NCI-H187 (cell line): Measurements from ENCODE around the gene TMEM271.

Experiments
- DNase-seq, 2 experiments: peaks; one replicate each; lab custom pipeline; 2025; lab: John Stamatoyannopoulos, UW

The TMEM271 gene, protein sequence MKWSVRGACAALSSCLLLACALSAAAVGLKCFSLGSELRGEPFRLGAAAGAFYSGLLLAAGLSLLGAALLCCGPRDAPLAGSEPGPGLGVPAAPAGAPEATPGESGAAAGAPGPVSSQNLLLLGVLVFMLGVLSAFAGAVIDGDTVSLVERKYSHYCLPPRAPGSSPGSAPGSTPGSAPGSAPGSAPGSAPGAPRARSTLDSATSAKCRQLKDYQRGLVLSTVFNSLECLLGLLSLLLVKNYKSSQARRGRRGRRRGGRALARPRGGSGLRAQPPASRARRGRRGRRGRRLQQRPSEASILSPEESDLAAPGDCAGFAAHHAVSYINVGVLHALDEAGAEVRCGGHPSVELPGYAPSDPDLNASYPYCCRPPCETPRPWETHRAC

DNA sequence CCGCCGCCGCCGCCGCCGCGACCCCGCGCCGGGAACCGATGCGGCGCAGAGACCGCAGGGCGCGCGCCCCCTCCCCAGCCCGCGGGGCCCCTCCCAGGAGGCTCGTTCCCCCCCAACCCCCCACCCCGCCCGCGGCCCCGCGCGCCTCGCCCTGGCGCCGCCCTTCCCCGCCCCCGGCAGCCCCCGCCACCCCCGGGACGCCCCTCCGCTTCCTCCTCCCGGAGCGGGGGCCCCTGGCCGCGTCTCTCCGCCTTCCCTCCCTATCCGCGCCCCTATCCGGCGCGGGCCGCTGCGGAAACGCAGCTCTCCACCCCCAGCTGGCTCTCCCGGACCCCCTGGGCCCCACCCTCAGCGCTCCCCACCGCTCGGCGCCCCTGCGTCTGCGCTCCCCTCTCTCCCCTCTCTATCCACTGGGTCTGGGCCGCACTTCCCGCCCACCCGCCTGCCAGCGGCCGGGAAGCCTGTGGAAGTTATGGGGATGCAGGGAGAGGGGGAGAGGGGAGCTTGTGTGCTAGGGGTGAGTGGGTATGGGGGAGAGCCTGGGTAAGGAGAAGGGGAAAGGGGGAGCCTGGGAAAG is at the start of gene TMEM271:
Gene TMEM271 (minus strand): TSS at position 51 of the 577 bp plus-strand sequence. CDS start 233 bp downstream, outside the sequence.
- DNase-seq, result no peak

DNA sequence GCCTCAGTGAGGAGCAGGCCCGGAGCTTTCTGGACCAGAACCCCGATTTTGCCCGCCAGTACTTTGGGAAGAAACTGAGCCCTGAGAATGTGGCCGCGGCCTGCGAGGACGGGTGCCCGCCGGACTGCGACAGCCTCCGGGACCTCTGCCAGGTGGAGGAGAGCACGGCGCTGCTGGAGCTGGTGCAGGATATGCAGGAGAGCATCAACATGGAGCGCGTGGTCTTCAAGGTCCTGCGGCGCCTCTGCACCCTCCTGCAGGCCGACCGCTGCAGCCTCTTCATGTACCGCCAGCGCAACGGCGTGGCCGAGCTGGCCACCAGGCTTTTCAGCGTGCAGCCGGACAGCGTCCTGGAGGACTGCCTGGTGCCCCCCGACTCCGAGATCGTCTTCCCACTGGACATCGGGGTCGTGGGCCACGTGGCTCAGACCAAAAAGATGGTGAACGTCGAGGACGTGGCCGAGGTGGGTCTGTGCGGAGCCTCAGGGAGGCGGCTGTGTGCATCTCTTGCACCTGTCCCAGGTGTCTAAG is 49.6 kb upstream of the TMEM271 start:
- DNase-seq, result no peak

DNA sequence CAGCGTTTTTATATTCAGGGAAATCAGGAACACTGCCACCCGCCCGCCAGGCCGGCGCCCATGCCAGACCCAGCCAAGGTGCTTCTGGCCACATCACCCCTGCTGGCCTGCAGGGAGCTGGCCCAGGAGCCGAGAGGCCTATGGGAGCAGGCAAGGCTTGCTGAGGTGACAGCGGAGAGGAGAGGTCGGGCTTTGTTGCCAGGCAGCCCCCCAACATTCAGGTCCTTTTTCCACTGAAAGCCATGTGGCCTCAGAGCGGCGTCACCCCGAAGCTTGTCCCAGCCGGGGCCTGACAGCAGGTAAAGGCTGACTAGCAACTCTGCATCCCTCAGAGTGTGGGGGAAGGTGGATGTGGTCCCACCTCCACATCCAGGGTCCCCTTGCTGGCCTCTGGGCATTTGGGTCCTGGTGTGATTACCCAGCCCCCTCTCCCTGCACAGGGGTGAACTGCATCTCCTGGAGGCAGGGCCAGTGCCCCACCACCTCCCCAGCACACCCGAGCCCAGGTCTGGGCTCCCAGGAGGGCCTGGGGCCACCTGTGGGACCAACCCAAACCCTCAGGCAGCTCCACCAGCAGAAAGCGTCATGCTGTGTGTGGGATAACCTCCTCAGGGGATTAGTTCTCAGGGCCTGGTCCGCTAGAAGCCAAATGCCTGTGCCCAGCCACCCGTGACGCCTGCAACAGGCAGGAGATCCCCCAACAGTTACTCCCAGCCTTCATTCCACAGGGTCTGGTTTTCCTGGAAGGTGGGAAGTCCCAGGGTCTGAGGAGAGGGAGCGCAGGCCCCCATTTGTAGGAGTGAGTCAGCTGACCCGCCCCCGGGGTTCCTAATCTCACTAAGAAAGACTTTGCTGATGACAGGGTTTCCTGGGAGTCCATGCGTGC is 48.9 kb upstream of the TMEM271 start, which contains the start of gene PDE6B:
Gene PDE6B (plus strand): TSS at position 869 of the 886 bp plus-strand sequence. CDS start 54 bp downstream, outside the sequence.
- DNase-seq, result no peak

DNA sequence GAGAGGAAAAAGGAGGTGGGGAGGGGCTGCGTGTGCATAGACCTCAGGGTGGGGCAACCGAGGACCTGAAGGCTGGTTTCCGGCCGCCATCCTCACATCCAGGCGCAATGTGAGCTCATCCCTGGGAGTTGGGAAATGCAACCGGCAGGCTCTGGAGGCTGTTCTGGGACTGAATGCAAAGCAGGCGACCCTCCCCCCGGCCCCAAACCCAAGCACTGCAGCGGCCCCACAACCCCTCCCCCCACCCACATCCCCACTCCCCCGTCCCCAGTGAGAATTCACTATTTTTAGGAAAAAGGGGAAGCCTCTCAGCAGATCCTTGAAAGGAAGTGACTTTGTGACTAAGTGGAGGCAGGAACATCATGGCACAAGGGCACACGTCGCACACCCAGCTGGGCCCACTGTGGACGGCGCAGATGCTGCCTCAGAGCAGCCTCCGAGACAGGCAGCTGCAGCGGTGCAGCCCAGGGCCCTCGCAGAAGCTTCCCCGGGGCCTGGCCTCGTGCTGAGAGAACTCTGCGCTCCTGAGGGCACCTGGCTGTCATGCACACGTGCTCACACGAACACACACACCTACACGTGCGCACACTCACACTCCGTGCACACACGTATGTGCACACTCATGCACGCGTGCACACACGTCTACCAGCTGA is 47.9 kb upstream of the TMEM271 start:
- no peak for DNase-seq

DNA sequence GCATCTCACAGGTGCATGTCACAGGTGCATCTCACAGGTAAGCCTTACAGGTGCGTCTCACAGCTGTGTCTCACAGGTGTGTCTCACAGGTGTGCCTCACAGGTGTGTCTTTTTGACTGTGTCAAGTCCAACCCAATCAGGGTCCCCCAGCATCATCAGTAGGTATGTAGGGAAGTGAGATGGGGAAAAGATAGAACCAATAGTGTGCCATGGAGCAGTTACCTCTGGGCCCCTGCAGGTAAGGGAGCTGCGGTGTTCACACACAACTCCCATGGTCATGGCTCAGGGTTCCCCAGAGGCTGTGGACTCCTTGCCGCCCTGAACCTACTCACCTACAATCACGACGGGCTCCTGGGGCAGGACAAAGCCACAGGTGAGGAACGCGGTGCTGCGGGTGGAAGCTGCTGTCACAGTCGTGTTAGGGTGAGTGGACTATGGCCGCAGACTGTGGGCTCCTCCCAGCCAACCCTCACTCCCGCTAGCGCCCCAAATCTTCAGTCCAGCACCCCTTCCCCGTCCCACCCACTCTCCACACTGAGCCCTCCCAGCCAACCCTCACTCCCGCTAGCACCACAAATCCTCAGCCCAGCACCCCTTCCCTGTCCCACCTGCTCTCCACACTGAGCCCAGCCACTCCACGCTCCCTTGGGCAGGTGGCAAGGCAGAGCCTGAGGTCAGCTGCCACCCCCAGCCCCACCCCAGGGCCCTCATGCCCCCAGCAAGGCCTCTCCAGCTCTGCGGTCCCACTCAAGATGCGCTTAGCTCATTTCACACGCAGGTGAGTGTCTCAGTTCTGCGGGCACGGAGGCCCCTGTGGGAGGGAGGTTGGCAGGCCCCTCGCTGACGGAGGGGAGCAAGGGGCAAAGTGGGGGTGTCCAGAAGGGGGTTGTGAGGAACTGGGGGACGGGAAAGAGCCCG is 47.2 kb upstream of the TMEM271 start:
- DNase-seq, result no peak

DNA sequence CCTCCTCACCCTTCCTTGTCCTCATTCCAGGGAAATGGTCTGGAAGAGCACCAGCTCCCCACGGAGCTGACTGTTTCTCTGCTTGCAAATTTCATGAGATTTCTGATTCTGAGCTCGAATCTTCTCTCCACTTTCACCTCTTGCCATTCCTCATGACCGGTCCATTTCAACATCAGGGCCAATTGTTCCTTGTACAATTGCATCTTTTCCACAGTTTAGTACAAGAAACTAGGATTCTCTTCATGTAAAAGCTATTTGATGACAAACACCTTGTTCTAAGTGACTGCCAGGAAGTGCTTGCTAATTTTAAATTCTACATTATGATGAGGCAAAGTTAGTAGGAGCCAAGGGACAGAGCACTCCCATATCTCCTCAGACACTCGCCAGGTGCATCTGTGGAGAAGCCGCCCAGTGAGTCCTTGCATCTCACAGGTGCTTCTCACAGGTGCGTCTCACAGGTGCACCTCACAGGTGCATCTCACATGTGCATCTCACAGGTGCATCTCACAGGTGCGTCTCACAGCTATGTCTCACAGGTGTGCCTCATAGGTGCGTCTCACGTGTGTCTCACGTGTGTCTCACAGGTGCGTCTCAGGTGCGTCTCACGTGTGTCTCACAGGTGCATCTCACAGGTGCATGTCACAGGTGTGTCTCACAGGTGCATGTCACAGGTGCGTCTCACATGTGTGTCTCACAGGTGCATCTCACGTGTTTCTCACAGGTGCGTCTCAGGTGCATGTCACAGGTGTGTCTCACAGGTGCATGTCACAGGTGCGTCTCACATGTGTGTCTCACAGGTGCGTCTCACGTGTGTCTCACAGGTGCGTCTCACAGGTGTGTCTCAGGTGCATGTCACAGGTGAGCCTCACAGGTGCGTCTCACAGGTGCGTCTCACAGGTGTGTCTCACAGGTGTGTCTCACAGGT is 46.2 kb upstream of the TMEM271 start:
- DNase-seq, result no peak

DNA sequence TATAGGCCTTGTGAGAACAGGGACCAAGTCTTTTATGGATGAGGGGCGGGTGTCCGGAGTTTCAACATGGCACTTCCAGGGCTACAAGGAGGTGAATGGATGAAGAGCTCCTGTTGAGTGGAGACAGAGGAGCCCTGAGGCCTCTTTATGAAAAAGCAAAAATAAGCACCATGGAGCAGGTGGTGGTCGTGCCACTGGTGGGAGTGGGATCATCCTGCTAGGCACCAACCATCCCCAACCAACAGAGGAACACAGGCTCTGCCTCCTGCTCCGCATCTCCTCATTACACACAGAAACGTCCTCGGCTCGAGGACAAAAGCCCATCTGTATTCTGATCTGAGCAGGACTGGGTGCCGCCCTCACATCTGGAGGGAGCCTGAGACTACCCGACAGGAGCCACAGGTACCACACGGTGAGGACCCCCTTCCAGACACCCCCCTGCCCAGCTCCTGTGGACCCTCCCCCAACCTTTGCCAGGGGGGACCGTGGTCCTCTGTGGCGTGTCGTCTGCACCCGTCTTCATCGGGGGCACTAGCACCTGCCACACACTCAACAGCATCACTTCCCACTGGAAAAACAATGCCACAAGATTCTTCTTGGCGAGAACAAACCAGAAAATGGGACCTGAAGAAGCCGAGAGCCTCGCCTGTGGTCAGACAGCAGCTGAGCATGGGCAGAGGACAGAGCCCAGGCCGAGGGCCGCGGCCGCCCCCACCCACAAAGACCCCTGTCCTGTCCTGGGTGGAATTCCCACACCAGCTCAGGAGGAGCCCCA is 45.4 kb upstream of the TMEM271 start:
- DNase-seq, result no peak

DNA sequence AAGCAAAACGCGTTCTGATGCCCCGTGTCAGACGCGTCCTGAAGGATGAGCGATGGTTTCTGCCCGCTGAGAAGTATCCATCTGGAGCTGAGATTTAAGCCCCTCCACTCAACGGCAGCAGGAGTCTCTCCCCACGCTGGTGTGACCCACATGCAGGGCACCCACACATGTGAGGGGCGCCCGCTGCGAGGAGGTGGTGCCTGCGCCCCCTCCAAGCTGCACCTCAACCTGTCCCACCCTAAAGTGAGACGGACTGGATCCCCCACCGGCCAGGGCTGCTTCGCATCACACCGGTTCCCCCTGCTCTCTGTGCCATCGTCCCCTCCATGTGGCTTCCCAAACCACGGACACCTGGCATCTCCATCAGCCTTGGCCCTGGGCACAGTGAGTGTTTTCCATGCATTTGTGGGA is 44.8 kb upstream of the TMEM271 start:
- DNase-seq, result no peak

DNA sequence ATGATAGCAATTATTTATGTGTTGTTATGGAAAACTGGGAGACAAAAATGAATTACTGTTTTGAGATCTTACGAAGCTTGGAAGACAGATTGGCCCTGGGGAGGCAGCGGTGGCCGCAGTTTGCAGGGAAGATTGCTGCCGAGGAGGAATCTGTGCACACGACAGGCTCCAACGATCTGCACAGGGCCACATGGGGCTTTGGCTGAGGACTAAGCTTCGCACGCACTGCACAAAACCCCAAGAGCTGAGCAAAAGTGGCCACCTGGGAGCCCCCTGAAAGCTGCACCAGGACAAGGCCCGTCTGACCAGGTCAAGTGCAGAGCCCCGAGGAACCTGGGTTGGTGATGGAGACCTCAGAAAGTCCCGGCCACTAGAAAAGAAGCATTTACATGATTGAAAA is 44.1 kb upstream of the TMEM271 start:
- no peak for DNase-seq

DNA sequence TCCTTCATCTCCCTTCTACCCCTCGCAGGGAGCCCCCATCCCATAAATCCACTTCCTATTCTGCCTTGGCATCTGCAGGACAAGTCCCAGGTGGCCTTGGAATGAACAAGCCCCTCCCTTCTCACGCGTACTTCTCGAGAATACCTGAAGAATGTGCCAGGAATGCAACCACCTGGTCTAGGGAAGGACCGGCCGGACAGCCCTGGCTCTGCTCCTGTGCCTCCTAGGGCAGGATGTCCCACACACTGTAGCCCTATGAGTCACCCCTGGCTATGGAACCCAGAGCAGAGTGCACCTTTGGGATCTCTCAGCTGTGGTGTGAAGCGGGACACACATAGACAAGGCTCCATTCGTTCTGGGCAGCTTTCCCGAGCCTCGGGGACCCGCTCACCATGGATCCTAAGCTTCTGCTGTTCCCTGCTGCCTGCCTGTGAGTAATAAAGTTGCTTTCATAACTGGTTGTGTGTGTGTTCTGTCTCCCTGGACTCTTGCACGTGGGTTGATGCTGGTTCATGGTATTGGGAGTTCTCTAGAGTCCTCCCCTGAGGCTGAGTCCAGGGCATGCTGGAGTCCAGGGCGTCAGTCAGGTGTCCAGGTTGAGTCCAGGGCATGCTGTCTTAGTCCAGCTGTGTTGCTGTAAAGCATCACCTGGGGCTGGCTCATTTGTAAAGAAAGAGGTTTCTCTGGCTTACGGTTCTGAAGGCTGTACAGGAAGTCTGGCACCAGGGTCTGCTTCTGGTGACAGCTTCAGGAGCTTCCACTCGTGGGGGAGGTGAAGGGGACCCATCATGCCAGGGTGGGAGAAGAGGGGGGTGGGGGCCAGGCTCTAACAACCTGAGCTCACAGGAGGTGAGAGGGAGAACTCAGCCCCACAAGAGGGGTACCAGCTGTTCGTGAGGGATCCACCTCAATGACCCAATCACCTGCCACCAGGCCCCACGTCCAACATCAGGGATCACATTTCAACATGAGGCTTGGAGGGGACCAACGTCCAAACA is 41.8 kb upstream of the TMEM271 start:
- no peak for DNase-seq

DNA sequence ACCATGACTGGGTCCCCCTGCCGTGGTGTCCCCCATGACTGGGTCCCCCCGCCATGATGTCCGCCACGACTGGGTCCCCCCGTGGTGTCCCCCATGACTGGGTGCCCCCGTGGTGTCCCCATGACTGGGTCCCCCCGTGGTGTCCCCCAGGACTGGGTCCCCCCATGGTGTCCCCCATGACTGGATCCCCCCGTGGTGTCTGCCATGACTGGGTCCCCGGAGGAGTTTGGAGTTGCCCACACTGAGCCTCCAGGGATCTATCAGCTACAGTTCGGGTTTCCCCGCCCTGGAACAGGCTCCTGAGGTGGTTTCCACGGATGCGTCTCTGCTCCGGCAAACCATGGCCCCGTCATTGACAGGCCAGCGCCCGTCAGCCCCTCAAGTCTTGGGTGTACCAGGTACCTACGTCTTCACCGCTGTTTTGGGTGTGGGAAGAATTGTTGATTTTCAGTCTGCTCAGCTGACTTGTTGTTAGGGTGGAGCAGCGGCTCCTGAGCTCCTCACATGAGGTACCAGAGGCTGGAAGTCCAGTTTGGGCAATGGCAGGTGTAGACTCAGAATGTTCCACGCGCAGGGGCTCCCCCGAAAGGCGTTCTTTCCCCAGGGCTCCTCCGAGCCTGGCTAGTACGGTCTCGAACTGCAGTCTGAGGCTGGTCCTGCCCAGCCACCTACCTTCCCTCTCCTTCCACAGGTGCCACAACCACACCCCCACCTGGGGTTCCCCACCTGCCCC is 41.0 kb upstream of the TMEM271 start:
- no peak for DNase-seq

DNA sequence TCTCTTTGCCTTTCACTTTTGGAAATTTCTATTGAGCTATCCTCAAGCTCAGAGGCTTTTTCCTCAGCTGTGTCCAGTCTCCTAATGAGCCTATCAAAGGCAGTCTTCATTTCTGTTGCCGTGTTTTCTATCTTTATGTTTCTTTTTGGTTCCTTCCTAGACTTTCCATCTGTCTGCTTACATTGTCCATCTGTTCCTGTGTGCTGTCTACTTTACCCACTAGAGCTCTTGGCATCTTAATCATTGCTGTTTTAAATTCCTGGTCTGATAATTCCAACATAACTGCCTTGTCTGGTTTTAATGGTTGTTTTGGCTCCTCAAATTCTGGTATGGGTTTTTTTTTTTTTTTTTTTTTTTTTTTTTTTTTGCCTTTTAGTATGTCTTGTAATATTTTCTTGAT is 40.0 kb upstream of the TMEM271 start:
- no peak for DNase-seq

DNA sequence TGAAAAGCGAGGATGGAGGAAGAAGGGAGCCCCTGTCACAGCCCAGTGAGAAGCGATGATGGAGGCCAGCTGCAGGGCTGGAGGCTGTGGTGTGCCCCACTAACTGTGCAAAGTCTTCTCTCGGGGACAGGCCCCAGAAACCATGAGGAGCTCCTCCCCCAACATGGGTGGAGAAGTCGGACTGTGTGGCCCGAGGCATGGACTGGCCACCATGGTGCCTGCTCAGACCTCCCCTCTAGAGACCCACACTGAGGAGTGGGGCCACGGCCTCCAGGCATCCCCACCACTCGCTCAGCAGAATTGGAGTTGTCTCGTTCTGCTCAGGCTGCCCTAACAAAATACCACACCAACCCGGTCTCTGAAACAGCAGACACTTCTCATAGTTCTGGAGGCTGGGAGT is 37.0 kb upstream of the TMEM271 start:
- DNase-seq, result no peak

DNA sequence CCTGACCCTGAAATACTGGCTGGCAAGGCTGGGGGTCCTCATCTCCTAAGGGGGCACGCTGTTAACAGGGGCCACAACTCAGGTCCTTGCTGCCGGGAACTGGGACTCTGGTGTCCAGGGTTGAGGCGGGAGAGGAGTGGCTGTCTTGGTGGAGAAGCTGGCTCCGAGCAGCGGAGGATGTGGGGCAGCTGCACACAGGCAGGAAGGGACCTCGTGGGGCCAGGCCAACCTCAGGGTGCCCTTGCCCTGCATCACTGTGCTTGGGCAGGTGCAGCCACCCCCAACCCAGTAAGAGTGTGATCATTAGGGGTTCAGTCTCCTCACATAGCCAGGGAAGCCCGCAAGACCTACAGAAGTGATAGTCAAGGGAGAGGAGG is 36.6 kb upstream of the TMEM271 start:
- DNase-seq, result no peak

DNA sequence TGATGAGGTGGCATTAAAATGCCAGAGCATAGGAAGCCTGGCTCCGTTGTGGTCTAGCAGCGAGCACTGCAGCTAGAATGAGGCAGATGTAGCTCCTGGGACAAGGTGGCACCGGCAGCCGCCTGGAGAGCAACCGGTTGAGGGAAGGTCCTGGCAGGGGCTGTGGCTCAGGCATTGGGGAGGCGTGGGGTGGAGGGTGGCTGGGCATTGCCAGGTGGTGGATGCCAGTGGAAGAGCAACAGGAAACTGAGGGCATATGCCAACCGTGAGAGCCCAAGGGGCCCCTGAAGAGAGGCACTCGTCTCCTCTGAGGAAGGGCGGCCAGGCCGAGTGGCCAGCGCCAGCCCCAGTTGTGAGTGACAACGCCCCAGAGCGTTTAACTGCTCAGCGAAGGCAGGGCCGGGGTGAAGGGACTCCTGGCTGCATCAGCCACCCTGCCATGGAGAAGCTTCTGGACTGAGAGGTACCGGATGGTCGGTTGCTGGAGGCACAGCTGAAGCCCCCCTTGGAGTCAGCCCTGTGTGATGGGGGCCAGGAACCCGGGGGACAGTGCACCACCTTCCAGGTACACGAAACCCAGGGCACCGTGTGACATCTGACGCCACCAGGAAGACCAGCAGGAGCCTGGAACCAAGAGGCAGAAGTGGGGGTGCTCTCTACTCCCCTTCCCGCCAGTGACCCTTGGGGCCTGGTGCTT is 36.1 kb upstream of the TMEM271 start:
- no peak for DNase-seq
